K562 (cell line): ENCODE data around the gene SND1. TPM values are rescaled to one million over a fixed set of nuclear protein-coding genes. Genes with fewer than 3 reads are reported as not detected.

Source experiments
- CREBBP ChIP-seq: IDR thresholded peaks from one replicate; pipeline ENCODE4 v1.6.1; 2012; ENCODE audit warnings: low read depth, mild to moderate bottlenecking, control low read depth, inconsistent platforms, low read length
- ESRRB ChIP-seq: fragments of 250-450 bp; sonication (Bioruptor Pico); IDR thresholded peaks from 2 replicates; pipeline ENCODE4 v1.5.0; 2020; ENCODE audit warnings: mild to moderate bottlenecking, moderate library complexity, borderline replicate concordance
- EWSR1 ChIP-seq: fragments of 450-650 bp; IDR thresholded peaks from 2 replicates; pipeline ENCODE4 v1.6.1; 2018; ENCODE audit warnings: borderline replicate concordance, mild to moderate bottlenecking, low read depth, moderate library complexity; ENCODE audit not compliant: partially characterized antibody
- HOMEZ ChIP-seq: fragments of 250-450 bp; sonication (Bioruptor Pico); IDR thresholded peaks from 2 replicates; pipeline ENCODE4 v1.4.0; 2020; ENCODE audit warnings: mild to moderate bottlenecking, moderate library complexity
- NKRF ChIP-seq: fragments of 450-650 bp; IDR thresholded peaks from 2 replicates; pipeline ENCODE4 v1.6.1; 2016; ENCODE audit warnings: borderline replicate concordance
- PBX2 ChIP-seq, 2 experiments: IDR thresholded peaks in 1 of 2; conservative IDR thresholded peaks in 1 of 2; 2 replicates each; pipeline ENCODE4 v1.6.1; 2016; ENCODE audit warnings: low read depth in 2 of 2, mild to moderate bottlenecking in 1 of 2, missing compliant biosample characterization in 1 of 2, missing genetic modification characterization in 1 of 2, moderate library complexity in 1 of 2
- PHF21A ChIP-seq: fragments of 450-650 bp; IDR thresholded peaks from 2 replicates; pipeline ENCODE4 v1.6.1; 2017; ENCODE audit warnings: low read depth, borderline replicate concordance
- RFX1 ChIP-seq: fragments of 450-650 bp; IDR thresholded peaks from 2 replicates; pipeline ENCODE4 v1.6.1; 2016; ENCODE audit warnings: mild to moderate bottlenecking, moderate library complexity
- SREBF1 ChIP-seq: fragments of 150-350 bp; IDR thresholded peaks from 2 replicates; pipeline ENCODE4 v1.6.1; 2014; ENCODE audit warnings: antibody characterized with exemption, low read depth, low read length, borderline replicate concordance
- THRA ChIP-seq: fragments of 450-650 bp; IDR thresholded peaks from 2 replicates; pipeline ENCODE4 v1.6.1; 2017; ENCODE audit warnings: mild to moderate bottlenecking, moderate library complexity
- ZBTB8A ChIP-seq: fragments of 450-650 bp; IDR thresholded peaks from 2 replicates; pipeline ENCODE4 v1.6.1; 2018; ENCODE audit warnings: mild to moderate bottlenecking, moderate library complexity; ENCODE audit not compliant: partially characterized antibody
- ZNF609 ChIP-seq: sonication (generic); formaldehyde crosslinking; IDR thresholded peaks from 2 replicates; pipeline ENCODE4 v1.8.1; 2023; ENCODE audit warnings: missing genetic modification reagents, mild to moderate bottlenecking, borderline replicate concordance
- polyA plus RNA-seq, 8 experiments: library from polyadenylated mRNA; depleted of rRNA in 4 of 8; stranded (reverse) in 5 of 8; unstranded in 3 of 8; fragments of >200 nt; fragmentation: Nextera tagmentation in 2 of 8; fragmentation: Illumina TruSeq in 1 of 8; extraction: Ambion mirVana in 2 of 8; extraction: Trizol in 1 of 8; gene quantifications; 2 replicates each; pipeline versions ENCODE4 v1.2.1 to v1.2.3, GENCODE V29; 2011 to 2014; ENCODE audit warnings: inconsistent platforms in 1 of 8, missing spikeins in 1 of 8
- total RNA-seq, 7 experiments: library from RNA; depleted of rRNA in 6 of 7; stranded (reverse); fragments of >200 nt in 6 of 7; fragmentation: Illumina TruSeq in 2 of 7; extraction: Trizol in 2 of 7; gene quantifications; 2 replicates each; pipeline versions ENCODE4 v1.2.1 to v1.2.3, GENCODE V29; 2011 to 2021; ENCODE audit warnings: low replicate concordance in 1 of 7

The SND1 gene
- total and polyA plus RNA-seq, 9 of the 15 experiments (the other 6 are each of a cell fraction or from before 2014, with no cell fraction given), result 46.5 to 307 (median 191) TPM

GRCh38 chr7:127810696-127811660, 159.0 kb downstream of the SND1 start (continued):
- TF ChIP-seq THRA, result no peak
- no peak for TF ChIP-seq ESRRB (CRISPR knock-in tag)
- no peak for TF ChIP-seq PBX2 (CRISPR knock-in tag; IDR thresholded peaks at IDR 0.05; ENCODE audit: low read depth)
- TF ChIP-seq PBX2 (tag; conservative IDR thresholded peaks at IDR 0.05; ENCODE audit: low read depth), result peak; percentile 86
- TF ChIP-seq RFX1, result peak; percentile 65
- TF ChIP-seq PHF21A, result no peak
- TF ChIP-seq SREBF1, result no peak
- no peak for TF ChIP-seq EWSR1
- TF ChIP-seq NKRF, result no peak
- no peak for TF ChIP-seq ZNF609 (CRISPR knock-in tag)
- no peak for TF ChIP-seq CREBBP
- no peak for TF ChIP-seq HOMEZ (CRISPR knock-in tag)
- no peak for TF ChIP-seq ZBTB8A
